OCI-LY1 (cell line): Measurements from ENCODE around the gene ATXN1.

Source experiments
- H2AFZ ChIP-seq: fragments of 200-600 bp; sonication (generic), shearing (Covaris generic); 2 replicates; pipeline ENCODE4 v1.6.0; 2014; ENCODE audit warnings: antibody characterized with exemption, mild to moderate bottlenecking, low read length
- H3F3A ChIP-seq: fragments of 200-600 bp; sonication (generic), shearing (Covaris generic); 2 replicates; pipeline ENCODE4 v1.6.0; 2014; ENCODE audit warnings: mild to moderate bottlenecking, antibody characterized with exemption, low read length, moderate library complexity; ENCODE audit not compliant: insufficient read depth
- H3K27ac ChIP-seq: fragments of 200-600 bp; sonication (generic); 2 replicates; pipeline ENCODE4 v1.5.1; 2014; ENCODE audit warnings: low read length, mixed run types, mild to moderate bottlenecking, low read depth; ENCODE audit not compliant: poor library complexity, severe bottlenecking
- H3K27me3 ChIP-seq: fragments of 200-600 bp; sonication (generic); 2 replicates; pipeline ENCODE4 v1.6.0; 2014; ENCODE audit warnings: antibody characterized with exemption, mild to moderate bottlenecking, low read length, moderate library complexity; ENCODE audit not compliant: insufficient read depth
- H3K36me3 ChIP-seq: fragments of 200-600 bp; sonication (generic); 2 replicates; pipeline ENCODE4 v1.6.1; 2014; ENCODE audit warnings: mild to moderate bottlenecking, antibody characterized with exemption, low read length, moderate library complexity, mixed read lengths; ENCODE audit not compliant: insufficient read depth
- H3K4me1 ChIP-seq: fragments of 200-600 bp; sonication (generic); 2 replicates; pipeline ENCODE4 v1.5.1; 2014; ENCODE audit warnings: mild to moderate bottlenecking, low read length, moderate library complexity; ENCODE audit not compliant: insufficient read depth, severe bottlenecking
- H3K4me2 ChIP-seq: fragments of 200-600 bp; sonication (generic), shearing (Covaris generic); 2 replicates; pipeline ENCODE4 v1.6.1; 2014; ENCODE audit warnings: low read length
- H3K4me3 ChIP-seq: fragments of 200-600 bp; sonication (generic); 2 replicates; pipeline ENCODE4 v1.5.1; 2014; ENCODE audit warnings: low read length, low read depth, mild to moderate bottlenecking, mixed read lengths; ENCODE audit not compliant: poor library complexity, severe bottlenecking
- H3K79me2 ChIP-seq: fragments of 200-600 bp; shearing (Covaris generic); 2 replicates; pipeline ENCODE4 v1.6.1; 2016; ENCODE audit warnings: mixed run types, low read length, mixed read lengths; ENCODE audit not compliant: insufficient read depth
- H3K9ac ChIP-seq: fragments of 200-600 bp; sonication (generic), shearing (Covaris generic); 2 replicates; pipeline ENCODE4 v1.6.1; 2014; ENCODE audit warnings: mild to moderate bottlenecking, low read length, mixed read lengths
- H3K9me2 ChIP-seq: fragments of 200-600 bp; sonication (generic), shearing (Covaris generic); 2 replicates; pipeline ENCODE4 v1.6.1; 2014; ENCODE audit warnings: low read depth, mild to moderate bottlenecking, low read length, mixed read lengths
- H3K9me3 ChIP-seq: fragments of 200-600 bp; shearing (Covaris generic); 2 replicates; pipeline ENCODE4 v1.6.1; 2014; ENCODE audit warnings: low read length, mixed read lengths
- H4K20me1 ChIP-seq: fragments of 200-600 bp; sonication (generic), shearing (Covaris generic); 2 replicates; pipeline ENCODE4 v1.6.0; 2016; ENCODE audit warnings: mild to moderate bottlenecking, low read length; ENCODE audit not compliant: insufficient read depth
- EZH2 ChIP-seq: fragments of 200-600 bp; sonication (generic), shearing (Covaris generic); IDR thresholded peaks from 2 replicates; pipeline ENCODE4 v1.8.0; 2017; ENCODE audit warnings: borderline replicate concordance, mixed run types, mild to moderate bottlenecking, antibody characterized with exemption, low read length, moderate library complexity, mixed read lengths
- TF ChIP-seq, protein P1 (sequence below): fragments of 200-600 bp; sonication (generic), shearing (Covaris generic); IDR thresholded peaks from 2 replicates; pipeline ENCODE4 v1.5.1; 2017; ENCODE audit warnings: mild to moderate bottlenecking, antibody characterized with exemption, low read length, moderate library complexity, mixed read lengths

The ATXN1 gene

GRCh38 chr6:16625291-16626265 lies 135.7 kb downstream of the ATXN1 start:
- H3K9ac ChIP-seq: no peak overlapping the region
- H3K9me3 ChIP-seq: no peaks in the 10 kb centered on the region
- H3K4me1 ChIP-seq: no peaks in the 10 kb centered on the region
- H2AFZ ChIP-seq: no peak overlapping the region
- no peaks in the 10 kb centered on the region for H3F3A ChIP-seq
- H3K79me2 ChIP-seq: no peaks in the 10 kb centered on the region
- no peaks in the 10 kb centered on the region for H3K27me3 ChIP-seq
- H3K36me3 ChIP-seq: no peaks in the 10 kb centered on the region
- H3K27ac ChIP-seq: no peak overlapping the region
- H3K4me2 ChIP-seq: no peak overlapping the region
- H4K20me1 ChIP-seq: no peaks in the 10 kb centered on the region
- no peaks in the 10 kb centered on the region for H3K9me2 ChIP-seq
- H3K4me3 ChIP-seq: no peak overlapping the region
- TF ChIP-seq EZH2: no peak
- TF ChIP-seq, protein P1, sequence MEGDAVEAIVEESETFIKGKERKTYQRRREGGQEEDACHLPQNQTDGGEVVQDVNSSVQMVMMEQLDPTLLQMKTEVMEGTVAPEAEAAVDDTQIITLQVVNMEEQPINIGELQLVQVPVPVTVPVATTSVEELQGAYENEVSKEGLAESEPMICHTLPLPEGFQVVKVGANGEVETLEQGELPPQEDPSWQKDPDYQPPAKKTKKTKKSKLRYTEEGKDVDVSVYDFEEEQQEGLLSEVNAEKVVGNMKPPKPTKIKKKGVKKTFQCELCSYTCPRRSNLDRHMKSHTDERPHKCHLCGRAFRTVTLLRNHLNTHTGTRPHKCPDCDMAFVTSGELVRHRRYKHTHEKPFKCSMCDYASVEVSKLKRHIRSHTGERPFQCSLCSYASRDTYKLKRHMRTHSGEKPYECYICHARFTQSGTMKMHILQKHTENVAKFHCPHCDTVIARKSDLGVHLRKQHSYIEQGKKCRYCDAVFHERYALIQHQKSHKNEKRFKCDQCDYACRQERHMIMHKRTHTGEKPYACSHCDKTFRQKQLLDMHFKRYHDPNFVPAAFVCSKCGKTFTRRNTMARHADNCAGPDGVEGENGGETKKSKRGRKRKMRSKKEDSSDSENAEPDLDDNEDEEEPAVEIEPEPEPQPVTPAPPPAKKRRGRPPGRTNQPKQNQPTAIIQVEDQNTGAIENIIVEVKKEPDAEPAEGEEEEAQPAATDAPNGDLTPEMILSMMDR: no peak

DNA sequence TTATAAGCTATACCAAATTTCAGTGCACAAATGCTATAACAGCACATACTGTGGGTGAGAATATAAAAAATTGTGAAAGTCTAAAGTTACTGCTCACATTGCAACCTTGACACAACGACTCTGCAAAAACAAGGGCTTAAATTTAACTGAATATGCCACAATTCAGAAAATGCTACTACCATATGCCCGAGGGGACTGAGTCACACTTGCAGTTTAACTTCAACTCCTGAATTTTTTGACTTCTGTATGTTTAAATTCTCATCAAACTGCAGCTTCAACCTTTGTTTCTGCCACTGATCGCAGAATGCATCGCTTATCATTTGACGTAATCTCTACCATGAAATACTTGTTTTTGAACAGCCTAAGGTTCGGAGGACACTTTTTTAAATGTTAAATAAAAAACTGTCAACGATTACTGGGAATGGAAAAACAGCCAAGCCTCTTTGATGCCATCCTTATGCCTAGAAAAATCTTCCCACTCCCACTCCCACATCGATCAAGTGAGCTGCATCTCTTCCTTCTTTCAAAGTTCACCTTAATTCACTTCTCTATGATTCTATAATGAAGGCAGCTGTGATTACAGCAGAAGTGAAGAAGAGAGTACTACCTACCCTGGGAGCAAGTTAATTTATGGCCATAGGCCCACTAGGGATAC lies 136.5 kb downstream of the ATXN1 start:
- no peak overlapping the region for H3K4me3 ChIP-seq
- no peaks in the 10 kb centered on the region for H4K20me1 ChIP-seq
- no peak overlapping the region for H3K4me2 ChIP-seq
- H3K36me3 ChIP-seq: no peaks in the 10 kb centered on the region
- H3K27me3 ChIP-seq: no peaks in the 10 kb centered on the region
- H3K4me1 ChIP-seq: no peaks in the 10 kb centered on the region
- H3K9me3 ChIP-seq: no peaks in the 10 kb centered on the region
- no peaks in the 10 kb centered on the region for H3K79me2 ChIP-seq
- H2AFZ ChIP-seq: no peak overlapping the region
- no peak overlapping the region for H3K9ac ChIP-seq
- H3K9me2 ChIP-seq: no peaks in the 10 kb centered on the region
- H3K27ac ChIP-seq: no peak overlapping the region
- TF ChIP-seq, protein P1: no peak
- no peak for TF ChIP-seq EZH2
- H3F3A ChIP-seq: no peaks in the 10 kb centered on the region

DNA sequence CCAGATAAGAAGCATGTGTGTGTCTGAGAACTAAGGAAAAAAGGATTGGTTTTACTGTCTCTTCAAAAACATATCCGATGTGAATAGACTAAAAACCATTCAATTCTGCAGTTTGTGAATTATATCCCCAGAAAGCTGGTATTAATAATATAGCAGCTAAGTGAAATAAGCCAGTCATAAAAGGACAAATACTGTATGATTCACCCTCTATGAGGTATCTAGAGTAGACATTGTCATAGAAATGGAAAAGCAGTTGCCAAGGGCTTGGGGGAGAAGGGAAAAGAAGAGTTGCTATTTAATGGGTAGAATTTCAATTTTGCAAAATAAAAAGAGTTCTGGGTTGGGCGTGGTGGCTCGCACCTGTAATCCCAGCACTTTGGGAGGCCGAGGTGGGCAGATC lies 137.5 kb downstream of the ATXN1 start:
- Histone ChIP-seq H3K9me2 (no peaks in the 10 kb centered on the region), H3K4me1 (no peaks in the 10 kb centered on the region), H3K9ac (no peak overlapping the region), H3K79me2 (no peaks in the 10 kb centered on the region), H3K27me3 (no peaks in the 10 kb centered on the region), H3K4me2 (no peak overlapping the region), H3K36me3 (no peaks in the 10 kb centered on the region), H3K4me3 (no peak overlapping the region), H2AFZ (no peak overlapping the region), H3F3A (no peaks in the 10 kb centered on the region), H3K9me3 (no peaks in the 10 kb centered on the region), H3K27ac (no peak overlapping the region), H4K20me1 (no peaks in the 10 kb centered on the region)
- TF ChIP-seq, protein P1: no peak
- no peak for TF ChIP-seq EZH2
